CD4-positive, alpha-beta T cell treated with Interleukin-2 at 100 ng/mL for 4 hours (primary cell): Measurements from ENCODE around the gene RFX1.

Experiments used
- DNase-seq: peaks from one replicate; pipeline ENCODE4 v3.0.0-alpha.2; 2020; ENCODE audit warnings: low spot score

Gene RFX1

DNA sequence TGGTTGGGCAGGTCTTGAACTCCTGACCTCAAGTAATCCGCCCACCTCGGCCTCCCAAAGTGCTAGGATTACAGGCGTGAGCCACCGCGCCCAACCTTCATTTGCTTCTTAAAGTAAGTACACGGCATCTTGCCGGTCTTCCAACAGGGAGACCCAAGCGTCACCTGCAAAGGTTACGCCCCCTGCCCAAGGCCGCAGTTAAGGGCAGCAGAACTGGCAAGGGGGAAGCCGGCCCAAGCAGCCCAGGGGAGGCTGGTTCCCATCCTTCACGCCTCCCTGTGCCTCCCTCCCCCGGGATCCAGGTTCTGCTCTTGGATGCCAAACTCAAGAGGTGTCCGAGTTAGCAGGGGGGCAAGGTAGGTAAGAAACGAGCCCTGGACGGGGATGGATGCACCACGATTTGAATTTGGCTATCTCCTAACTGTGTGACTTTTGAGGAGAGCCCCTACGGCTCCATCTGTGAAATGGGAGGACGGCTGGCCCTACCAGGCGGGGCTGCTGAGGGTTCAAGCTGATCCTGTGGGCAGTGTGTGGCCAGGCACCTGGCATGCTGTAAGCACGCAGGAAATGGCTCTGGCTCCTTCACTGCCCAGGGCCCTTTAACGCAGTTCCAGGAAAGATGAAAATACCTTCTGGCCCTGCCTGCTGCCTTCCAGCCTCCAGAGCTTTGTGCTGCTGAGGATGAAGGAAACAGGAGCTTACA is 9.0 kb downstream of the RFX1 start:
- no peak for DNase-seq

DNA sequence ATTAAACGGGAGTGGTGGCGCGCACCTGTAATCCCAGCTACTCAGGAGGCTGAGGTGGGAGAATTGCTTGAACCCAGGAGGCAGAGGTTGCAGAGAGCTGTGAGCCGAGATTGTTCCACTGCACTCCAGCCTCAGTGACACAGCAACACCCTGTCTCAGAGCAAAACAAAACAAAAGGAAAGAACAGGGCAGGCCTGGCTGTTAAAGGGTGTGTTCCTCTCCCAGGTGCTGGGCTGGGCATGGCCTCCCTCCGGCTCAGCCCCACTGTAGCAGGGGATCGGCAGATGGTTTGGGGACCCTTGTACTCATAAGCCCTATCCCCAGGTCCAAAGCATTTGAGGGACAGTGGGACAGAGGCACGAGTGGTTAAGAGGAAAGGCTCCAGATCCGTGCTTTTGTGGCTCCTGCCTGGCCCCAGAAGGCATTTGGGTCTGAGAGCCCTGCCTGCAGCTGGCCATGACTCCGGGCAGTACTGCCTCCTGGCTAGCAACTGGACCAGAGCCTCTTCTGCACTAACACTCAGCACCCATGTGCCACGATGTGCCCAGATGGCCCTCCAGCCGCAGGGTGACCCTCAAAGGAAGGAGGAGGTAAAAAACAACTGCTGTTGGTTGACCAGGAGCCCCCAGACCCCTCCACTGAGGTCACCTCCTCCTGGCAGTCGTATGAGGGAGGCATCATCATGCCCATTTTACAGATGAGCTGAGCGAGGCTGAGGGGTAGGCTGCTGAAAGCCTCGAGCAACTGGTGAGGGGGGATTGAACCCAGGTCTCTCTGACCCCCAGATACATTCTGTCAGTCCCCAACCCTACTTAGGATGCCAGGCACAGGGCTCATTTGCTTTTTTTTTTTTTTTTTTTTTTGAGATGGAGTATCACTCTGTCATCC is 10.0 kb downstream of the RFX1 start:
- no peak for DNase-seq

- no peak for DNase-seq
Observed at GRCh38 chr19:13995017-13995728, 10.9 kb downstream of the RFX1 start.

DNA sequence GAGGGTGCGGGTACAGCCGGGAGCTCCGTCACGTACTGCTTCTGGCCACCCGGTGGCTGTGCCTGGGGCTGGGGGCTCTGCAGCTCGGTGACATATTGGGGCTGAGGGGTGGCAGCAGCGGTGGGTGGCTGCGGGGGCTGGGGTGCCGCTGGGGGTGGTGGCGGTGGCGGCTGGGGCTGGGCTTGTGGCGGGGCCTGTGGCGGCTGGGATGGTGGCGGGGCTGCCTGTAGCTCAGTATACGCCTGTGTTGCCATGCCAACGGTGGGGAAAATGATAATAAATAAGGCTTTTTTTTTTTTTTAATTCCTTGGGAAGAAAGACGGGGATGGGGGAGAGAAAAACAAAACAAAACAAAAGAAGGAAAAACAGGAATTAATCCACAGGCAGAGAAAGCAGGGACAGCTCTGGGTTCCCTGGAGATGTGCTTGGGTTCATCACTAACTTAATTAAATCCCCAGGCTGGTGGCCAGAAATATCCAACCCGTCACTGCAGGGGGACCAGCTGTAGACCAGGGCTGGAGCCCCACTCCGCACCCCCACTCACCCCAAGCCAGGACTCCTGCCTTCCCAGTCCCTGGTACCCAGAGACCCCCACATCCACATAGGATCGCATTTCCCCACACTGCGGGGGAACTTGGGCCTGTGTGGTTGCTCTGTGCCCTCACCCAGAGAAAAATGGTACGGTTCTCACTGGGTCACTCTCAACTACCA is 12.4 kb downstream of the RFX1 start:
- DNase-seq, result no peak

GRCh38 chr19:13992025-13992424 is 14.1 kb downstream of the RFX1 start:
- no peak for DNase-seq

GRCh38 chr19:13990085-13990484 is 16.0 kb downstream of the RFX1 start:
- no peak for DNase-seq

DNA sequence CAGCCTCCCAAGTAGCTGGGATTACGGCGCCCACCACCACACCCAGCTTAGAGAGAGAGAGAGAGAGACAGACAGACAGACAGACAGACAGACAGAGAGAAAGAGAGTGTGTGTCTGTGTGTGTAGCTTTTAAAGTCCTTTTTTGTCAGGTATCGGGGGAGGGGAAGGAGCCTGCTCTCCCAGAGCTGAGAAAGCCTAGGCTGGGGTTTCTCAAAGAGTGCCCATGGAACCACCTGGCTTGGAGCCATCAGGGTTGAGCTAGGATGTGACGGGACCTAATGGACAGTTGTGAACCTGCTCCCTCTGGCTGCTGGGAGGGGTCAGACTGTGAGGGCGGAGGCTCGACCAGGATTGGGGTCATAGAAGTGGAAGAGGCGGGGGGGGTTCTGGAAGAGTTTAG is 16.6 kb downstream of the RFX1 start:
- DNase-seq, result no peak

DNA sequence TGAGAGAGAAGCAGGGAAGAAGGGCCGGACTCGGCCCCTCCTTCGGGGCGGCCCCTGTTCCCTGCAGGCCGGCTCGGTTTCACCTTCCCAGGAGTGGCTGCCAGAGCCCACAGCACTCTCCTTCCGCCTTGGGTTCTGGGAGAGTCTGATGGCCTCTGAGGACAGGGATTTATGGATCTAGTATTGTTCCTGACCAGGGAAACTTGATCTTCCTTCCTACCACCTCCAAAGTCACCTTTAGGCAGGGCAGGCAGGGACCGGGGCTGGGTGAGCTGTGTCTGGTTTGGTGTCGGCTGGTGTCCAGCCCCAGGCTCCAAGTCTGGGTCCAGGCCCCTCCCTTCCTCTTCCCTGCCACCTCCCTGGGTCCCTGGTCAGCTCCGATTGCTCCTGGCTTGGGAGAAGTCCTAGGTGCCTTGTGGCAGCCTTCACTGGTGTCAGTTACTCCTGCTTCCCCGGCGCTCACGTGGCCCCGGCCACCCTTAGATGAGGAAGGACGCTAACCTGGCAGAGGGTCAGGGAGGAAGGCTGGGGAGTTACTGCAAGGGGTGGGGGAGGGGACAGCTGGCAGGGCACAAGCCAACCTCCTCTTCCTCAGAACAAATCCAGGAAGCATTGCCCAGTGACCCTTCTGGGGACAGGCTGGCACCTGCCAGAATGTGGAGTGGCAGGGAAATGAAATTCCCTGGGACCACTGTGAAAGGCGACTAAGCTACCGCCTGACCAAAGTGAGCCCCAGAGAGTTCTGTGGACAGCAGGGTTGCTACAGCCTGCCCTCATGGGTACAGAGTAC is 18.8 kb downstream of the RFX1 start:
- no peak for DNase-seq

GRCh38 chr19:13986348-13986904 is 19.7 kb downstream of the RFX1 start:
- DNase-seq, result peak; percentile 99

- no peak for DNase-seq
Observed at GRCh38 chr19:13985771-13986347, 20.3 kb downstream of the RFX1 start.

DNA sequence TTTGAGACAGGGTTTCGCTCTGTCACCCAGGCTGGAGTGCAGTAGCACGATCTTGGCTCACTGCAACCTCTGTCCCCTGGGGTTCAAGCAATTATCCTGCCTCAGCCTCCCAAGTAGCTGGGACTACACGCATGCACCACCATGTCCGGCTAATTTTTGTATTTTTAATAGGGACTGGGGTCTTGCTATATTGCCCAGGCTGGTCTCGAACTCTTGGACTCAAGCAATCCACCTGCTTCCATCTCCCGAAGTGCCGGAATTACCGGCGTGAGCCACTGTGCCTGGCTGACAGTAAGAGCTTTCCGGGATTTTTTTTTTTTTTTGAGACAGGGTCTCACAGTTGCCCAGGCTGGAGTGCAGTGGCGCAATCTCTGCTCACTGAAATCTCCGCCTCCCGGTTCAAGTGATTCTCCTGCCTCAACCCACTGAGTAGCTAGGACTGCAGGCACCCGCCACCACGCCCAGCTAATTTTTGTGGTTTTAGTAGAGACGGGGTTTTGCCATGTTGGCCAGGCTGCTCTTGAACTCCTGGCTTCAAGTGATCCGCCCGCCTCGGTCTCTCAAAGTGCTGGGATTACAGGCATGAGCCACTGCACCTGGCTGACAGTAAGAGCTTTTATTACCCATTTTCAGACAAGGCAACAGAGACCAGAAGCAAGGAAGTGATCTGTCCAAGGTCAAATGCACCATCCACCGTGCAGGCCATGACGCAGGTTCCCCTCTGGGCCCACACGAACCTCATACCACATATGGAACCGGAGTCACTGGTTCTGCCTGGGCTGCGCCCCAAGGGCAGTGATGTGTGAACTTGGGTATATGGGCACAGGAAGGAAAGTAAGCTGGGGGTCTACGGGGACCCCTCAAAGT is 21.0 kb downstream of the RFX1 start:
- DNase-seq, result peak; percentile 44

DNA sequence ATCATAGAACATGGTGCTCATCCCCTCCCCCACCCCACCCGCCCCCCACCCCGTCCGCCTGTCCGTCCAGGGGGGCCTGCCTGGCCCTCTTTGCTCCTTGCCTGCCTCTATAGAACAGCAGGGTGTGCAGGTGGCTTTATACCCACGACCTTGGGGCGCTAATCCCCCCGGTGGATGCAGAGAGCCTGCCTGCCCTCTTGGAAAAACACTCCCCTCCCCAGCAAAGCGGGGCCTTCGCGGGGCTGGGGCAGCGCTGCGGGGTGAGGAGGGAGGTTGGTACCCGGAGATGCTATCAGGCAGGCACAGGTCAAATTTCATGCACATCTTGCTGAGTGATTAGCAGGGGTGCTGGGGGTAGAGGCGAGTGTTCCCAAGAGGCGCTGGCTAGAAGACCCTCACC is 21.9 kb downstream of the RFX1 start:
- no peak for DNase-seq

- peak; percentile 44 for DNase-seq
Observed at GRCh38 chr19:13983213-13983889, 22.8 kb downstream of the RFX1 start.

- no peak for DNase-seq
Observed at GRCh38 chr19:13982773-13983172, 23.3 kb downstream of the RFX1 start.

GRCh38 chr19:13981988-13982501 is 24.1 kb downstream of the RFX1 start:
- no peak for DNase-seq

GRCh38 chr19:13981467-13981866 is 24.7 kb downstream of the RFX1 start:
- DNase-seq, result no peak

- DNase-seq, result no peak
Observed at GRCh38 chr19:13981021-13981420, 25.1 kb downstream of the RFX1 start.

DNA sequence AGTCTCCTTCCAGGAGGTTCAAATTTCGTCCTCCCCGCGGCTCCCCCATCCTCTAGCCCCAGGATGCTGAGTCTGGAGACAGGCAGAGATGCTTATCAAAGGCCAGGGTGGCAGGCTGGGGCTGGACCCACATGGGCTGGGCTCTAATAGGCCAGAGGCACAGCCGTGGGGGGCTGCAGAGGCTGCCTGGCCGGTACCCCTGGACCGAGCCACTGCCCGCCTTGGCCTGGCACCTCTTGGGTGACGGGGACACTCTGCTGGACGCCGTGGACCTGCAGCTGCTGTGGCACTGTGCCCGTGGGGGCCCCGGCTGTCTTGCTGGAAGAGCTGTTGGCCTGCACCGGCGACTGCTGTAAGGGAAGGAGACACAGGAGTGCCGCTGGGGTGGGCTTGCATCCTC is 25.8 kb downstream of the RFX1 start:
- DNase-seq, result no peak

GRCh38 chr19:13979686-13980085 is 26.4 kb downstream of the RFX1 start:
- no peak for DNase-seq
